Calu3 (cell line): ENCODE results near the gene DDX3X. TPM values are rescaled to one million over a fixed set of nuclear protein-coding genes. Genes with fewer than 3 reads are reported as not detected.
A peak's percentile ranks its signal among the peaks of the same experiment; 100 is the strongest.
"Not testable (repeated sequence)": the region's sequence is repeated elsewhere in the genome, so short reads cannot be mapped to it uniquely, and the experiment has no call there.

Source experiments
- BruUV-seq: library from RNA; stranded (reverse); fragments of 400-500 nt; replicated peaks from 2 replicates; lab custom pipeline; 2021; lab: Mats Ljungman, UMichigan
- CTCF ChIA-PET: fragments of 300-600 bp; sonication (Branson Sonifier 250); formaldehyde crosslinking; loops from one replicate; lab custom pipeline; 2022; ENCODE audit warnings: antibody characterized with exemption; lab: Charles Lee
- DNase-seq: peaks from one replicate; pipeline ENCODE4 v3.0.0; 2022
- H3K27ac Mint-ChIP-seq: one replicate; pipeline ENCODE4 v1.8.0; 2022; ENCODE audit warnings: mixed read lengths; ENCODE audit not compliant: unreplicated experiment
- H3K27me3 Mint-ChIP-seq: one replicate; pipeline ENCODE4 v1.8.0; 2022; ENCODE audit warnings: mixed read lengths; ENCODE audit not compliant: unreplicated experiment
- H3K36me3 Mint-ChIP-seq: one replicate; pipeline ENCODE4 v1.8.0; 2022; ENCODE audit warnings: mild to moderate bottlenecking, moderate library complexity, mixed read lengths; ENCODE audit not compliant: insufficient read depth, unreplicated experiment
- H3K4me1 Mint-ChIP-seq: one replicate; pipeline ENCODE4 v1.8.0; 2022; ENCODE audit warnings: mild to moderate bottlenecking, low read depth, mixed read lengths; ENCODE audit not compliant: unreplicated experiment
- H3K4me3 Mint-ChIP-seq: one replicate; pipeline ENCODE4 v1.8.0; 2022; ENCODE audit warnings: mild to moderate bottlenecking, low read depth, moderate library complexity, mixed read lengths; ENCODE audit not compliant: unreplicated experiment
- H3K9me3 Mint-ChIP-seq: one replicate; pipeline ENCODE4 v1.8.0; 2022; ENCODE audit warnings: low read depth, mixed read lengths; ENCODE audit not compliant: unreplicated experiment
- CTCF ChIP-seq: fragments of 200-600 bp; IDR thresholded peaks from one replicate; pipeline ENCODE4 v1.8.0; 2022; ENCODE audit warnings: antibody characterized with exemption; ENCODE audit not compliant: unreplicated experiment
- intact Hi-C: fragments of 100-400 bp; cut with micrococcal nuclease; formaldehyde crosslinking; loops from one replicate; pipeline ENCODE4 v1.10.0; 2022; ENCODE audit not compliant: unreplicated experiment
- total RNA-seq: library from RNA; stranded (reverse); gene quantifications from 2 replicates; pipeline ENCODE4 v1.2.3, GENCODE V29; 2022

Gene DDX3X
- total RNA-seq, 1 experiment from 2014 or later: 308 TPM

GRCh38 chrX:41408576-41408975, 74.6 kb downstream of the DDX3X start:
- Mint-ChIP-seq H3K27me3 (no peaks in the 10 kb centered on the region), H3K27ac (no peak overlapping the region), H3K9me3 (no peaks in the 10 kb centered on the region), H3K36me3 (no peaks in the 10 kb centered on the region), H3K4me3 (no peak overlapping the region), H3K4me1 (no peaks in the 10 kb centered on the region)
- no TSS peak for BruUV-seq
- no peak for DNase-seq
- TF ChIP-seq CTCF: no peak
- CTCF ChIA-PET: no interaction called here
- intact Hi-C loops: no loop called here

- Mint-ChIP-seq H3K27me3 (no peaks in the 10 kb centered on the region), H3K9me3 (no peaks in the 10 kb centered on the region), H3K27ac (no peak overlapping the region), H3K4me3 (no peak overlapping the region), H3K36me3 (no peaks in the 10 kb centered on the region), H3K4me1 (no peaks in the 10 kb centered on the region)
- no peak for DNase-seq
- no TSS peak for BruUV-seq
- no peak for TF ChIP-seq CTCF
- intact Hi-C loops: no loop called here
- CTCF ChIA-PET: no interaction called here
Observed at GRCh38 chrX:41409006-41409405, 75.0 kb downstream of the DDX3X start.

- DNase-seq, H3K9me3 Mint-ChIP-seq, BruUV-seq, H3K27me3 Mint-ChIP-seq, H3K4me3 Mint-ChIP-seq, H3K27ac Mint-ChIP-seq, H3K36me3 Mint-ChIP-seq, CTCF ChIA-PET, H3K4me1 Mint-ChIP-seq, intact Hi-C loops: not testable (repeated sequence)
Observed at GRCh38 chrX:41411222-41411621, 77.3 kb downstream of the DDX3X start.

- intact Hi-C loops: no loop called here
- CTCF ChIA-PET: interaction anchor here (0.7 kb wide), 1 partner anchor 982 kb away, joined by 4 read pairs; no protein-coding TSS in a partner anchor
- H3K36me3 Mint-ChIP-seq: no peaks in the 10 kb centered on the region
- no peaks in the 10 kb centered on the region for H3K9me3 Mint-ChIP-seq
- peak; percentile 3 for DNase-seq
- H3K4me3 Mint-ChIP-seq: no peak overlapping the region
- TF ChIP-seq CTCF: no peak
- BruUV-seq: no TSS peak
- no peaks in the 10 kb centered on the region for H3K27me3 Mint-ChIP-seq
- H3K4me1 Mint-ChIP-seq: no peaks in the 10 kb centered on the region
- H3K27ac Mint-ChIP-seq: no peak overlapping the region
Observed at GRCh38 chrX:41412261-41413081, 78.5 kb downstream of the DDX3X start.

Other genes with a start within 250 kb of the DDX3X start
- gene USP9X, start 248.7 kb upstream of the DDX3X start, total RNA-seq: 87.5 and 89.2 TPM in 2 replicates
- not detected in 2 replicates for gene NYX, start 113.2 kb downstream of the DDX3X start, total RNA-seq